ENCODE data around the gene WDR73. TPM values are rescaled to one million over a fixed set of nuclear protein-coding genes. Genes with fewer than 3 reads are reported as not detected.

WDR73 gene
- total RNA-seq, 1 donor from 2014 or later: 24.9 TPM

DNA sequence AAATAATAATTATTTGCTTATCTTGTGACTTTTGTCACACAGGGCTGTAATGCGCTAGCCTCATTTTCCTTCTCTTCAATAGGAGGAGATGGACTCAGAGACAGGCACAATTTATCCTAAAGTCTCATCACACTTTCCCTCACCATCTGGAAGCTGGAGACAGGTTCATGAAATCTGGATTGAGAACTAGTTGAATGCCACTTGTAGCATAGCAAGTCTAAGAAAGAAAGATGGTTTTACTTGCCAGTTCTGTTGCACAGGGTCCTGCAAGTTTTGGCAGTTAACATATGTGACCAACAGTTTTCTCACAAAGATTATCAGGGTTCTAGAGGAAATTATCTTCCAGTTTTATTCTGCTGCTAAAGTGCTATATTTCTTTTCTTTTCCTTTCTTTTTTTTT is 62.3 kb downstream of the WDR73 start:
- FAIRE-seq: no peak
- no peak for DNase-seq (ENCODE audit: low spot score in 2 of 2)

DNA sequence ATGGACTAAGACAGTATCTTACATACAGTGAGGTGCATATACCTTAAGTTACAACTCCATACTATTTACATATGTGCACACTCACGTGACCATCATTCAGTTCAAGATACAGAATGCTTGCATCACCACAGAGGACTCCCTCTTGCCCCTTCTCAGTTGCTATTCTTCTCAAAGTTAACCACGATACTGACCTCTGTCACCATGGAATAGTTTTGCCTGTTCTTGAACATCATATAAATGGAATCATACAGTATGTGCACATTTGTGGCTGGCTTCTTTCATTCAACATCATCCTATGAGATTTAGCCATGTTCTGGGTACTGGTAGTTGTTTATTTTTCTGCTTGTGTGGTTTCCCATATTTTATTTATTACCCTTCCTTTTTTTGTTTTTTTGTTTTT is 63.7 kb downstream of the WDR73 start:
- FAIRE-seq: no peak
- DNase-seq (ENCODE audit: low spot score in 2 of 2): no peak

Other genes starting within 250 kb of the WDR73 start
- gene ZSCAN2, start 53.3 kb downstream of the WDR73 start, total RNA-seq: 34.2 TPM
- 2.4 TPM for gene NMB, start 3.9 kb upstream of the WDR73 start, total RNA-seq
- 79.5 TPM for gene SEC11A, start 61.9 kb upstream of the WDR73 start, total RNA-seq
- gene ZNF592, start 94.3 kb upstream of the WDR73 start, total RNA-seq: 4.5 TPM
- 0.82 TPM for gene ALPK3, start 163.1 kb upstream of the WDR73 start, total RNA-seq
- gene SLC28A1, start 230.4 kb upstream of the WDR73 start, total RNA-seq: not detected

Measured in frontal cortex (tissue), 4 donors.